PFSK-1 (cell line): ENCODE measurements around the gene PCGF6.

Experiments used
- FOXP2 ChIP-seq: optimal IDR thresholded peaks from 2 replicates; pipeline ENCODE3; 2011; ENCODE audit warnings: borderline replicate concordance, control low read depth, inconsistent platforms; ENCODE audit not compliant: insufficient read depth; ENCODE audit errors: extremely low read length, extremely low read depth
- POLR2AphosphoS5 ChIP-seq: IDR thresholded peaks from 2 replicates; pipeline ENCODE4 v1.6.1; 2012; ENCODE audit warnings: low read depth, mild to moderate bottlenecking, control low read depth, low read length, moderate library complexity
- REST ChIP-seq, 2 experiments: IDR thresholded peaks; 2 replicates each; pipeline versions ENCODE4 v1.6.1 to v1.8.0; 2011 to 2012; ENCODE audit warnings: low read depth in 2 of 2, low read length in 2 of 2, control low read depth in 1 of 2, inconsistent platforms in 1 of 2, mild to moderate bottlenecking in 1 of 2, moderate library complexity in 1 of 2; ENCODE audit not compliant: insufficient read depth in 1 of 2
- SIN3A ChIP-seq: IDR thresholded peaks from 2 replicates; pipeline ENCODE4 v1.6.1; 2012; ENCODE audit warnings: mild to moderate bottlenecking, low read length, moderate library complexity, borderline replicate concordance; ENCODE audit not compliant: insufficient read depth
- TAF1 ChIP-seq: IDR thresholded peaks from 2 replicates; pipeline ENCODE4 v1.6.1; 2012; ENCODE audit warnings: low read length, control low read depth, borderline replicate concordance; ENCODE audit not compliant: insufficient read depth

PCGF6 gene

GRCh38 chr10:103395754-103396066 is 44.8 kb upstream of the PCGF6 start:
- TF ChIP-seq REST (IDR thresholded peaks at IDR 0.05; ENCODE audit: insufficient read depth in 1 of 2, low read depth in 2 of 2, low read length in 2 of 2) (no peak), TAF1 (no peak), POLR2AphosphoS5 (no peak), FOXP2 (no peak), SIN3A (no peak)

GRCh38 chr10:103394180-103394579 is 43.2 kb upstream of the PCGF6 start:
- no peak for TF ChIP-seq SIN3A
- no peak for TF ChIP-seq POLR2AphosphoS5
- no peak for TF ChIP-seq FOXP2
- no peak for TF ChIP-seq TAF1
- TF ChIP-seq REST (IDR thresholded peaks at IDR 0.05; ENCODE audit: insufficient read depth in 1 of 2, low read depth in 2 of 2, low read length in 2 of 2) = no peak

GRCh38 chr10:103382769-103383168 is 31.8 kb upstream of the PCGF6 start:
- TF ChIP-seq TAF1 = no peak
- TF ChIP-seq REST (IDR thresholded peaks at IDR 0.05; ENCODE audit: insufficient read depth in 1 of 2, low read depth in 2 of 2, low read length in 2 of 2) = no peak
- TF ChIP-seq SIN3A = no peak
- no peak for TF ChIP-seq POLR2AphosphoS5
- no peak for TF ChIP-seq FOXP2

- no peak for TF ChIP-seq REST (IDR thresholded peaks at IDR 0.05; ENCODE audit: insufficient read depth in 1 of 2, low read depth in 2 of 2, low read length in 2 of 2)
- no peak for TF ChIP-seq FOXP2
- no peak for TF ChIP-seq TAF1
- no peak for TF ChIP-seq SIN3A
- no peak for TF ChIP-seq POLR2AphosphoS5
These were observed 23.3 kb upstream of the PCGF6 start for GRCh38 chr10:103374263-103374662.

GRCh38 chr10:103373544-103373943 is 22.6 kb upstream of the PCGF6 start:
- TF ChIP-seq TAF1 (no peak), SIN3A (no peak), REST (IDR thresholded peaks at IDR 0.05; ENCODE audit: insufficient read depth in 1 of 2, low read depth in 2 of 2, low read length in 2 of 2) (no peak)
